GM12878 (cell line): ENCODE measurements around the gene MRAP2.

Experiments used
- EP300 ChIP-seq, 2 experiments: fragments of 150-350 bp in 1 of 2; IDR thresholded peaks; 2 replicates each; pipeline ENCODE4 v1.6.1; 2011 to 2012; ENCODE audit warnings: low read depth in 2 of 2, low read length in 2 of 2, borderline replicate concordance in 1 of 2, improper control_type of control experiment in 1 of 2, inconsistent platforms in 1 of 2; ENCODE audit not compliant: control insufficient read depth in 1 of 2
- EZH2 ChIP-seq: IDR thresholded peaks from 2 replicates; pipeline ENCODE4 v1.6.1; 2012; ENCODE audit warnings: low read depth, mild to moderate bottlenecking, control low read depth, inconsistent platforms, low read length, borderline replicate concordance; ENCODE audit not compliant: control insufficient read depth
- GABPA ChIP-seq: IDR thresholded peaks from 2 replicates; pipeline ENCODE4 v1.6.1; 2014; ENCODE audit warnings: antibody characterized with exemption, low read depth, mild to moderate bottlenecking, inconsistent platforms
- POLR2A ChIP-seq: IDR thresholded peaks from 2 replicates; pipeline ENCODE4 v1.6.1; 2011; ENCODE audit warnings: low read depth, mild to moderate bottlenecking, low read length
- TCF7 ChIP-seq: IDR thresholded peaks from 2 replicates; pipeline ENCODE4 v1.6.1; 2014; ENCODE audit warnings: antibody characterized with exemption, borderline replicate concordance
- ZNF24 ChIP-seq: fragments of 450-650 bp; IDR thresholded peaks from 2 replicates; pipeline ENCODE4 v1.6.1; 2017; ENCODE audit warnings: antibody characterized with exemption, mild to moderate bottlenecking
- TF ChIP-seq, protein P1 (sequence below), 3 experiments: IDR thresholded peaks in 2 of 3; conservative IDR thresholded peaks in 1 of 3; 2 replicates each; pipeline ENCODE4 v1.5.1; 2011; ENCODE audit warnings: low read depth in 3 of 3, low read length in 3 of 3, mild to moderate bottlenecking in 3 of 3, control low read depth in 2 of 3, moderate library complexity in 2 of 3, inconsistent platforms in 1 of 3, mixed read lengths in 1 of 3; ENCODE audit not compliant: control insufficient read depth in 2 of 3, insufficient read depth in 1 of 3; ENCODE audit errors: extremely low read depth in 1 of 3

DNA sequence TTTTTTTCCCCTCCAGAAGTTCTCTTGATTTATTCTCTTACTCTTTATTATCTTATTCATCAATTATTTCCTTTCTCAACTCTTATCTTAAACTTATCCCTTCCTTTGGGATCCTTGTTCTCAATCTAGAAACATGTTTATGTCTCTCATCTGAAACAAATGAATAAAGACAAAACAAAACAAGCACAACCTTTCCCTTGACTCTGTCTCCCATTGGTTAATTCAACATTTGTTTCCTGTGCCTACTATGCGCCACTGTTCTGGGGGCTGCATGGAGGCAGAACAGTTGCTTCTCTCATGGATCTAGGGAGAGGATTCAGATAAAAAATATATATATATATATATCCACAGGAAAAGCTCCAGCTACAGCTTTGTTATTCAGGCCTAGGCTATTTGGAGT, 5.2 kb upstream of the MRAP2 start:
- no peak for TF ChIP-seq POLR2A
- TF ChIP-seq ZNF24, result no peak
- no peak for TF ChIP-seq TCF7
- TF ChIP-seq, protein P1, sequence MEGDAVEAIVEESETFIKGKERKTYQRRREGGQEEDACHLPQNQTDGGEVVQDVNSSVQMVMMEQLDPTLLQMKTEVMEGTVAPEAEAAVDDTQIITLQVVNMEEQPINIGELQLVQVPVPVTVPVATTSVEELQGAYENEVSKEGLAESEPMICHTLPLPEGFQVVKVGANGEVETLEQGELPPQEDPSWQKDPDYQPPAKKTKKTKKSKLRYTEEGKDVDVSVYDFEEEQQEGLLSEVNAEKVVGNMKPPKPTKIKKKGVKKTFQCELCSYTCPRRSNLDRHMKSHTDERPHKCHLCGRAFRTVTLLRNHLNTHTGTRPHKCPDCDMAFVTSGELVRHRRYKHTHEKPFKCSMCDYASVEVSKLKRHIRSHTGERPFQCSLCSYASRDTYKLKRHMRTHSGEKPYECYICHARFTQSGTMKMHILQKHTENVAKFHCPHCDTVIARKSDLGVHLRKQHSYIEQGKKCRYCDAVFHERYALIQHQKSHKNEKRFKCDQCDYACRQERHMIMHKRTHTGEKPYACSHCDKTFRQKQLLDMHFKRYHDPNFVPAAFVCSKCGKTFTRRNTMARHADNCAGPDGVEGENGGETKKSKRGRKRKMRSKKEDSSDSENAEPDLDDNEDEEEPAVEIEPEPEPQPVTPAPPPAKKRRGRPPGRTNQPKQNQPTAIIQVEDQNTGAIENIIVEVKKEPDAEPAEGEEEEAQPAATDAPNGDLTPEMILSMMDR (IDR thresholded peaks at IDR 0.05 in 2 of 3, conservative IDR thresholded peaks at IDR 0.05 in 1 of 3; ENCODE audit: control insufficient read depth in 2 of 3, extremely low read depth in 1 of 3, insufficient read depth in 1 of 3, low read depth in 3 of 3, low read length in 3 of 3), result no peak
- no peak for TF ChIP-seq EZH2
- no peak for TF ChIP-seq GABPA
- no peak for TF ChIP-seq EP300 (IDR thresholded peaks at IDR 0.05; ENCODE audit: borderline replicate concordance in 1 of 2, control insufficient read depth in 1 of 2, low read depth in 2 of 2, low read length in 2 of 2)
